ENCODE measurements around the gene MAGEB16.

The MAGEB16 gene

GRCh38 chrX:35798042-35798441, at the start of gene MAGEB16:
Gene MAGEB16, plus strand, starts transcription at chrX:35798342. Its CDS starts 3,855 bp downstream, at chrX:35802197.
- no peak for DNase-seq (ENCODE audit: low read depth in 2 of 2)

DNA sequence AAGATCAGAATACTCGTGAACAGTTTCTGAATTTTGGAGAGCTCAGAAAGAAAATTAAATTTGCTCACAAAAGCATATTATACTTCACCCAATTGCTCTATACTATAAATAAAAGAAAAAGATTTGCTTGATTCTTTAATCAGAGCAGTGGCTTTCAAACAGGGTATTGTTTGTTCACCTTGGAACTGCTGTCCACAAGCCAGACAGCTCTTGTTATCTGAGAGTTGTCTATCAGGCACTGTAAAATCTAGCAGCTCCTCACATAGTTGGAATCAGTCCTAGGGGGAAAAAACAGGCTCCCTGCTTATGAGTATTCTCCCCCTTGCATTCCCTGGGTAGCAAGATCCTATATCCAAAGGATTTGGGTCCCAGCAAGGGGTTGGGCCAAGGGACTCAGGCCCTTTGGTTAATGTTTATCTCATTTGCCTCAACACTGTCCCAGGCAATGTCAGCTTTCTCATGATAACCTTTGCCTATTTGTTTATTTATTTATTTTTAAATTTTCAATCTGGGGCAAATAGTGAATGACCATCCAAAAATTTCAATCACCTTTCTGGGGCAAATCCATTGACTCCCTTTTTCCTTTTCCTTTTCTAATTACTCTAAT, 24.1 kb upstream of the MAGEB16 start:
- DNase-seq (ENCODE audit: low read depth in 2 of 2) = no peak

DNA sequence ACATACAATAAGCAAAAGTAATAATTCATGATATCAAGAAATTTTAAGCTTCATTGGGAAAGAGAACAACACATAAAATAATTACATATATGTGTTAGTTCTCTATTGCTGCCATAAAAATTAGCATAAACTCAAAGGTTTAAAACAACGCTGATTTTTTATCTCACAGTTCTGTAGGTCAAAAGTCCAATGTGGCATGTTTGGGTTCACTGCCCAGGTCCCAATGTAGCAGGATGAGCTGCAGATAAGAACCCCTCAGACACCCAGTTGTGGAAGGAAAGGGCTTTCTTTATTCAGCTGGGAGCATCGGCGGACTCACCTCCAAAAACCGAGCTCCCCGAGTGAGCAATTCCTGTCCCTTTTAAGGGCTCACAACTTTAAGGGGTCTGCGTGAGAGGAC, 13.1 kb upstream of the MAGEB16 start:
- no peak for DNase-seq (ENCODE audit: low read depth in 2 of 2)

DNA sequence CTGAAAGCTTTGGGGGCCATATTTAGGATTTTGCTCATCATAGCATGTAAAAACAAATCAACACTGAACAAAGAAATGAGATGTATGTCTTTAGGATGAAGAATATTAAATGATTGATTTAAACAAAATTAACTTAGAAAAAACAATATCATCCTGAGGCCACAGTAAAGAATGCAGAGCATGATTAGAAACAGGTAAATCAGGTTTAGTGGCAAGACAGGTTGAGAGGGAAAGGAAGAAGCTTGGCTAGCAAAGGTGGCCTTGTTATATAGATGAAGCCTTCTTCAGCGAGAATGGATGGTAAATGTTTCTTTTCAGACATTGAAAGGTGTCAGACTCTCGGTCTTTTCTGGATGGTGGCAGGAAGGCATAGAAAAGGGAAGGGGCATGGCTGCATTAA, 11.9 kb upstream of the MAGEB16 start:
- no peak for DNase-seq (ENCODE audit: low read depth in 2 of 2)

DNA sequence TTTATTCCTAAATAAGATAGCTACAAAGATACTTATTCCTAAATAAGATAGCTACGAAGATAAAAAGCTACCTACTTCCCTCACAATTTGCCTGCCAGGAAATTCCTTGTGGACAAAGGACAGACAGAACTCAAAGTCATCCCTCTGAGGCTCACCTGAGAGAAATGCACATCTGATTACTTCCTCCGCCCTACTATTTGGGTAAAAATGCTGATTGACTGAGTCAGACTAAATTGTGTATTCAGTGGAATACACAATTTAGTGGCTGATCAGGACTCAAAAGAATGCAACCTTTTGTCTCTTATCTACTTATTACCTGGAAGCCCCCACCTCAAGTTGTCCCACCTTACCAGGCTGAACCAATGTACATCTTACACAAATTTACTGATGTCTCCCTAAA, 10.3 kb upstream of the MAGEB16 start:
- no peak for DNase-seq (ENCODE audit: low read depth in 2 of 2)

DNA sequence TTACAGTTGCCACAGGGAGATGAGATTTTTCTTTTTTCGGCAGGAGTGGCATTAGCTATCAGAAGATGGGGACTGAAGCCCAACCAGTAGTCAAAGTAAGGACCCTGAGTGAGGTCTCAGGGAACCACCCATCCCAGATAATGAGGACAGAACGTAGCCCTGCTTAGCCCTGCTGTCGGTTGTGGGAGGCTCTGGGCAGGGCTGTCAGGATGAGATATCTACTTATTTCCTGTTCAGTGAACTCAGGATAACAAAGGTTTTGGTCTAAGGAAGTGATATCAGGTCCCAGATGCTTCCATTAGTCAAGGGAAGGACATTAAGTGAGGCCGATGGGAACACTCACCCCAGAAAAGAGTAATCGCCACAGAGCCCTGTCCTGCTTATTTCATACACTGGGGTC, 2.3 kb downstream of the MAGEB16 start:
- DNase-seq (ENCODE audit: low read depth in 2 of 2) = no peak

GRCh38 chrX:35809781-35810180, 11.6 kb downstream of the MAGEB16 start:
- no peak for DNase-seq (ENCODE audit: low read depth in 2 of 2)

DNA sequence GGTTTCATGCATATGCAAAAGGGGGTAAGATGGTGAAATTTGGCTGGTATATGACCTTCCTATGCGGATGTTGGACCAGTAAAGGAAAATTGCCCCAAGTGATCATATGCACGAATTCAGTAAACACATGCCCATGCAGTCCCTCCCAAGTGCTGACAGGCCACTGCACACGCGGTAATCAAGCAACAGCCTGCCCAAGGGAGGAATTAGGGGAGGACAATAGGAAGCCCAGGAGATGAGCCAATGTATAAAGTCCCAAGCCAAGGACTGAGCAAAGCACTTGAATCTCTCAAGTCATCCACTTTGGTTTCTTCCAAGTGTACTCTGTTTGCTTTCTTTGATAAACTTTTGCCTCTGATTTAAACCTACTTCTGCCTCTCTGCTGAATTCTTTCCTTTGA, 21.1 kb downstream of the MAGEB16 start:
- DNase-seq (ENCODE audit: low read depth in 2 of 2) = no peak

GRCh38 chrX:35826503-35826902, 28.4 kb downstream of the MAGEB16 start:
- DNase-seq (ENCODE audit: low read depth in 2 of 2) = no peak

GRCh38 chrX:35829501-35829900, 31.4 kb downstream of the MAGEB16 start:
- DNase-seq (ENCODE audit: low read depth in 2 of 2) = no peak

GRCh38 chrX:35841872-35842271, 43.7 kb downstream of the MAGEB16 start:
- DNase-seq (ENCODE audit: low read depth in 2 of 2) = no peak

DNA sequence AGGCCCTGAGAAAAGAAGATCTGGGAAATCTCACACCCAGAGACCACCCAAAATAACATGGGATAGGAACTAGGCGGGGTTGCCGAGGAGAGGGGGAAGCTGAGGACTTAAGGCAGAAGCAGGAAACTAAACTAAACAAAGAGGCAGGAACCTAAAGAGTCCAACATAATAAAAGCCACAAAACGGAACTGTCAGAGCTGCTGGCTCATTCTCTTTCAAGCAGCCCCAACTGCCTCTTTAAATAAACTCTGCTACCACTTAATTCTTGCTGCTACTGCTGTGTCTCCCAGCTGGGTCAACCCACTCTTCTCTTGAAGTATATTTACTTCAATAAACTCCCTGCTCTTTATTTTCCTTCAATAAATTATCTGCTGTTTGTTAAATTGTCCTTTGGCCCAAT, 44.5 kb downstream of the MAGEB16 start:
- no peak for DNase-seq (ENCODE audit: low read depth in 2 of 2)

- no peak for DNase-seq (ENCODE audit: low read depth in 2 of 2)
These were observed 49.6 kb downstream of the MAGEB16 start for GRCh38 chrX:35847736-35848135.
